IPS-15b (cell line): Measurements from ENCODE around the gene FOXM1.

Experiments used
- H3K27me3 ChIP-seq: one replicate; pipeline ENCODE4 v1.6.1; 2013; ENCODE audit warnings: low read length; ENCODE audit not compliant: control insufficient read depth, insufficient read depth
- H3K36me3 ChIP-seq: one replicate; pipeline ENCODE4 v1.6.1; 2013; ENCODE audit warnings: low read length; ENCODE audit not compliant: control insufficient read depth, insufficient read depth
- H3K4me1 ChIP-seq: one replicate; pipeline ENCODE4 v1.6.1; 2013; ENCODE audit warnings: mild to moderate bottlenecking, low read length; ENCODE audit not compliant: control insufficient read depth, insufficient read depth
- H3K4me3 ChIP-seq: one replicate; pipeline ENCODE4 v1.5.1; 2013; ENCODE audit warnings: low read depth, low read length
- H3K9ac ChIP-seq: one replicate; pipeline ENCODE4 v1.6.1; 2013; ENCODE audit warnings: low read depth, mild to moderate bottlenecking, low read length
- H3K9me3 ChIP-seq: one replicate; pipeline ENCODE4 v1.6.1; 2013; ENCODE audit warnings: mild to moderate bottlenecking, low read length; ENCODE audit not compliant: control insufficient read depth, insufficient read depth

The FOXM1 gene

DNA sequence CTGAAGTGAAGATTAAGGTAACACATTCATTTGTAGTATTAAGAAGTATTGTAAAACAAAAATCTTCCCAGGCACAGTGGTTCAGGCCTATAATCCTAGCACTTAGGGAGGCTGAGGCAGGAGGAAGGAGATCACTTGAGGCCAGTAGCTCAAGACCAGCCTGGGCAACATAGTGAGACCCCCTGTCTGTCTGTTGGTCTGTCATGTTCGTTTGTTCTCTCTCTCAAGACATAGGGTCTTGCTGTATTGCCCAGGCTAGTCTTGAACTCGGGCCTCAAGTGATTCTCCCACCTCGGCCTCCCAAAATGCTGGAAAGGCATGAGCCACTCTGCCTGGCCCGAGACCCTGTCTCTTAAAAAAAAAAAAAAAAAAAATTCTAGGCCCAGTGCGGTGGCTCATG, 20.4 kb upstream of the FOXM1 start:
- peaks cover 2% of the 10 kb centered on the region for H3K4me1 ChIP-seq
- H3K9ac ChIP-seq: no peak overlapping the region
- no peak overlapping the region for H3K4me3 ChIP-seq
- H3K36me3 ChIP-seq: no peaks in the 10 kb centered on the region
- no peaks in the 10 kb centered on the region for H3K9me3 ChIP-seq
- no peaks in the 10 kb centered on the region for H3K27me3 ChIP-seq

DNA sequence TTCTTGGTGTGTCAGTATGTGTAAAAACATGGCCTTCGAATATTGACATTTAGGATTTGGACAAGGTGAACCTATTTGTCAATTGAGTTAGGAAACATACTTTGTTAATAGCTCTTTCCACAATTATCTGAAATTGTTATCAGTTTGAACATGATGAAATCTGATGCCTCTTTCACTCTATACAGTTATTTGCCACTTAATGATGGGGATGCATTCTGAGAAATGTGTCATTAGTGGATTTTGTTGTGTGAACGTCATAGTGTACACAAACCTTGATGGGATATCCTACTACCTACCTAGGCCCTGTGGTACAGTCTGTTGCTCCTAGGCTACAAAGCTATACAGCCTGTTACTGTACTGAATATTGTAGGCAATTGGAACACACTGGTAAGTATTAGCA, 18.5 kb upstream of the FOXM1 start:
- no peaks in the 10 kb centered on the region for H3K9me3 ChIP-seq
- no peaks in the 10 kb centered on the region for H3K4me1 ChIP-seq
- no peak overlapping the region for H3K9ac ChIP-seq
- H3K36me3 ChIP-seq: no peaks in the 10 kb centered on the region
- H3K4me3 ChIP-seq: no peak overlapping the region
- no peaks in the 10 kb centered on the region for H3K27me3 ChIP-seq

GRCh38 chr12:2895051-2895451, 18.1 kb upstream of the FOXM1 start:
- H3K4me1 ChIP-seq: no peaks in the 10 kb centered on the region
- no peaks in the 10 kb centered on the region for H3K27me3 ChIP-seq
- no peak overlapping the region for H3K9ac ChIP-seq
- H3K9me3 ChIP-seq: no peaks in the 10 kb centered on the region
- H3K4me3 ChIP-seq: no peak overlapping the region
- H3K36me3 ChIP-seq: no peaks in the 10 kb centered on the region

GRCh38 chr12:2893007-2893406, 16.0 kb upstream of the FOXM1 start:
- Histone ChIP-seq H3K36me3 (peaks cover 10% of the 10 kb centered on the region), H3K27me3 (no peaks in the 10 kb centered on the region), H3K9ac (no peak overlapping the region), H3K4me1 (no peaks in the 10 kb centered on the region), H3K4me3 (no peak overlapping the region), H3K9me3 (no peaks in the 10 kb centered on the region)

DNA sequence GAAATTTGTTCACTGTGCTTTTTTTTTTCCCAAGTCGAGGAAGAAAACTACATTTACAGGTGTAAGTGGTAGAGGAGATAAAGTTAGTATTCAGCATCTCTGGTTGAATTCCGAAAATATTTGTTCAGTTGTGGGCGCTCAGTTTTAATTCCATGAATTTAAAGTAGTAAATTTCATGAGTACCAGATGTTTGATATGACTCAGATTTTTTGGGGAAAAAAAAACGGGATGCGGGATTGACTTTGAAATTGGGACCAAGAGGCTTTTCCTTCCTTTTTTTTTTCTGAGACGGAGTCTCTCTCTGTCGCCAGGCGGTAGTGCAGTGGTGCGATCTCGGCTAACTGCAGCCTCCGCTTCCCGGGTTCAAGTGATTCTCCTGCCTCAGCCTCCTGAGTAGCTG, 15.3 kb upstream of the FOXM1 start:
- Histone ChIP-seq H3K27me3 (no peaks in the 10 kb centered on the region), H3K4me3 (no peak overlapping the region)

DNA sequence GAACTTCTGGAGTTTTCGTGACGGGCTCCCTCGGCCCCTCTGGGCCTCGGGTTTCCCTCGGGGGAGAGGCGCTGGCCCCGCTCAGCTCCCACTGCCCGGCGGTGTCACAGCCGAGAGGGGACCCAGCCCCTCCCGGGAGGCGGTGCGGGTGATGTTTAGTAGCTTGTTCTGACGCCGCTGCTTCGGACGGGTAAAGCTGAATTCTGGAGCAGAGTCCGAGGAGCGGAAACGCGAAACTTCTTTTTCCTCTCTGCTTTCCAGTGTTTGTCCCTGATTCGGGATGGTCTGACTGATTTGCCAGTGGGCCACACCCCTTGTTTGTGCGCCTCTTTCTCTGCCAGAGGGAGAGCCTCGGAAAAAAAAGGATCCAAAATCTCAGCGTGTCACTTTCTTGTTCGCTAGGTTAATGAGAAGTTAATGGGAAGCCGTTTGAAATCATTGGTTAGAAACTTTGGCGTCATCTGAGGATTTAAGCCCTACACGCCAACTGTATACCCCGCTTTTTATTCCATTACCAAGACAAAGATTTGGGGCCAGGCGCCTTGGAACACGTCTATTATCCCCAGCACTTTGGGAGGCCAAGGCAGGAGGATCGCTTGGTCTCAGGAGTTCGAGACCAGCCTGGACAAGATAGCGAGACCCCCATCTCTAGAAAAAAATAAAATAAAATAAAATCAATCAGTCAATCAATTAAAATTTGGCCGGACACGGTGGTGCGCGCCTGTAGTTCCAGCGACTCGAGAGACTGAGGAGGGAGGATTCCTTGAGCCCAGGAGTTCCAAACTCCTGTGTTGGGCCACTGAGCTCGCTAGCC, 14.5 kb upstream of the FOXM1 start:
- peak overlapping the region; percentile 61 for H3K9ac ChIP-seq
- no peaks in the 10 kb centered on the region for H3K4me1 ChIP-seq
- H3K36me3 ChIP-seq: peaks cover 20% of the 10 kb centered on the region
- no peaks in the 10 kb centered on the region for H3K27me3 ChIP-seq
- H3K9me3 ChIP-seq: no peaks in the 10 kb centered on the region
- peak overlapping the region; percentile 77 for H3K4me3 ChIP-seq

More for the DNA sequence above, 15.3 kb upstream of the FOXM1 start:
- Histone ChIP-seq H3K4me1 (no peaks in the 10 kb centered on the region), H3K9ac (no peak overlapping the region), H3K36me3 (peaks cover 14% of the 10 kb centered on the region), H3K9me3 (no peaks in the 10 kb centered on the region)

GRCh38 chr12:2890388-2891239, 13.6 kb upstream of the FOXM1 start, which contains the start of gene TULP3:
Gene TULP3 (plus strand): TSS chr12:2890891. CDS start chr12:2890948, 57 bp downstream.
- Histone ChIP-seq H3K9me3 (no peaks in the 10 kb centered on the region), H3K9ac (peak within 1 kb of the TSS; percentile 62)

GRCh38 chr12:2890001-2890387, 13.0 kb upstream of the FOXM1 start:
- Histone ChIP-seq H3K4me1 (peaks cover under 1% of the 10 kb centered on the region), H3K9me3 (no peaks in the 10 kb centered on the region), H3K9ac (peak overlapping the region; percentile 62), H3K27me3 (no peaks in the 10 kb centered on the region), H3K36me3 (peaks cover 20% of the 10 kb centered on the region), H3K4me3 (peak overlapping the region; percentile 53)

More at GRCh38 chr12:2890388-2891239, 13.6 kb upstream of the FOXM1 start, which contains the start of gene TULP3:
- peak within 1 kb of the TSS; percentile 77 for H3K4me3 ChIP-seq
- H3K4me1 ChIP-seq: no peaks in the 10 kb centered on the region
- H3K36me3 ChIP-seq: peaks cover 20% of the 10 kb centered on the region
- no peaks in the 10 kb centered on the region for H3K27me3 ChIP-seq

DNA sequence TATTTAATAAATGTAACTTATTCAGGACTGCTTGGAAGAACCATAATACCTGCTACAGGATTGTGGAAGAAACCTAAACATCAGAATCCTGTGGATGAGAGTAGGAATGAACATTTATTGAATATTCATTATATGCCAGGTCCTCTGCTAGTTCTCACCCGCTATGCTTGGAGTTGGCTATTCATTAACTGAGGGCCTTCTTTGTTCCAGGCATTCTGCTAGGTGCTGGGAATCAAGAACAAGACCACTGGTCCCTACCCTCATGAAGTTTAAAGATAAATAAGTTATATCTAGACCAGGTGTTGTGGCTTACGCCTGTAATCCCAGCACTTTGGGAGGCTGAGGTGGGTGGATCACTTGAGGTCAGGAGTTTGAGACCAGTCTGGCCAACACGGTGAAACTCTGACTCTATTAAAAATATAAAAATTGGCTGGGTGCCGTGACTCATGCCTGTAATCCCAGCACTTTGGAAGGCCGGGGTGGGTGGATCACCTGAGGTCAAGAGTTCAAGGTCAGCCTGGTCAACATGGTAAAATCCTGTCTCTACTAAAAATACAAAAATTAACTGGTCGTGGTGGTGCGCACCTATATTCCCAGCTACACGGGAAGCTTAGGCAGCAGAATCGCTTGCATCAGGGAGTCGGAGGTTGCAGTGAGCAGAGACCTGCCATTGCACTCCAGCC, 9.9 kb upstream of the FOXM1 start:
- Histone ChIP-seq H3K4me1 (peaks cover 6% of the 10 kb centered on the region), H3K4me3 (no peak overlapping the region), H3K9ac (no peak overlapping the region), H3K36me3 (peaks cover 20% of the 10 kb centered on the region), H3K27me3 (no peaks in the 10 kb centered on the region), H3K9me3 (no peaks in the 10 kb centered on the region)

GRCh38 chr12:2884810-2885209, 7.8 kb upstream of the FOXM1 start:
- Histone ChIP-seq H3K36me3 (peaks cover 20% of the 10 kb centered on the region), H3K4me1 (peaks cover 6% of the 10 kb centered on the region), H3K9me3 (no peaks in the 10 kb centered on the region), H3K27me3 (no peaks in the 10 kb centered on the region), H3K9ac (no peak overlapping the region), H3K4me3 (no peak overlapping the region)

DNA sequence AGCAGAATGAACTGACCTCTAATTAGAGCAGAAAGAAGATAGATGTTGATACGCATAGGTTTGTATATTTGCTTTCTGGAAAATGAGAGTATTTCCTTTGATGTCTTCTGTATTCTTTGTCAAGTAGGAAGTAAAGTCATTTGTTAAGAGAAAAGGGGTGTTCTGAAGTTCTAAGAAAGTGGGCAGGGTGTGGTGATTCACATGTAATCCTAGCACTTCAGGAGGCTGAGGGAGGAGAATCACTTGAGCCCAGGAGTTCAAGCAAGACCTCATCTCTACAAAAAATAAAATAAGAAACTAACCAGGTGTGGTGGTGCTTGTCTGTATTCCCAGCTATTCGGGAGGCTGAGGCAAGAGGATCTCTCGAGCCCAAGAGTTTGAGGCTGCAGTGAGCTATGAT, 2.9 kb upstream of the FOXM1 start:
- no peaks in the 10 kb centered on the region for H3K9me3 ChIP-seq
- no peak overlapping the region for H3K4me3 ChIP-seq
- no peaks in the 10 kb centered on the region for H3K27me3 ChIP-seq
- peaks cover 6% of the 10 kb centered on the region for H3K36me3 ChIP-seq
- peaks cover 12% of the 10 kb centered on the region for H3K4me1 ChIP-seq
- no peak overlapping the region for H3K9ac ChIP-seq
